Choroid plexus epithelial cell (primary cell): ENCODE results near the gene MRPL54.

Source experiments
- DNase-seq: peaks from one replicate; pipeline ENCODE4 v3.0.0-alpha.2; 2010; ENCODE audit warnings: low read depth
- H3K4me3 ChIP-seq: 2 replicates; pipeline ENCODE4 v1.5.1; 2011; ENCODE audit warnings: low read depth, mild to moderate bottlenecking, control low read depth, low read length, moderate library complexity
- TF ChIP-seq, protein P1 (sequence below): conservative IDR thresholded peaks from 2 replicates; pipeline ENCODE4 v1.5.1; 2011; ENCODE audit warnings: low read depth, mild to moderate bottlenecking, control low read depth, inconsistent platforms, low read length, moderate library complexity

MRPL54 gene

DNA sequence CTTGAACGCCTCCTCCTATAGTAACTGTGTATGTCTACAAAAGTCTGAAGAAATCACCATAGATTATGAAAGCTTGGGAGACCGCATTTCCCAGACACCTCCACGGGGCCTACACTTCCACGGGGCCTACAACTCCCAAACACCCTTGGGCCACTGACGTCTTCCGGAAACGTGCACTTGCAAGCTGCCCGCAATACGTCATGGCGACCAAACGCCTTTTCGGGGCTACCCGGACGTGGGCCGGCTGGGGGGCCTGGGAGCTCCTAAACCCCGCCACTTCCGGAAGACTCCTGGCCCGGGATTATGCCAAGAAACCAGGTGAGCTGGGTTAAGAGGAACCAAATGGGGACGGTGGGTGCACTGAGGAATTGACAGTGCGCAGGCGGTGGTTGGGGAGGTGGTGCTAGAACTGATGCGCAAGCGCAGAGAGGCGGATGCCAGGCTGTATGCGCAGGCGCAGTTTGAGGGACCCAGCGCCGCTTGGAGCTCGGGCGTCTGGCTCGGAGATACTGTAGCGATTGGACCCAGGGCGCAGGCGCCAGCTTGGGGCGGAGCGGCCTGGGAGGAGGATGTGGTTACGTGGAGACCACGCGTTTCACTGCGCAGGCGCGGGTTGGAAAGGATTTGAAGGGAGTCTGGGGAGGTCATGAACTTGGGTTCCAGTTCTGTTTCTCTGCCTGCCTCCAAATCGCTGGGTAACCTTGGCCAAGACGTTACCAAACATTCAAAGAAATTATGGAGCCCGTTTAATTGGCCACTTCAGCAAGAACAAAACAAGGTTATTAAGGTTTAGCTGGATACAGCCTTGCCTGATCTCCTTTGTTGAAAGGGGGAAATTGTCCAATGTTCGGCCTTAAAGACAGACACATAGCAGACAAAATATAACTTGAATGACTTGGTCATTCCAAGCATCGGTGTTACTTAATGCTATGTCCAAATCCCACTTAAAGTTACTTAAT is at the start of gene MRPL54:
Gene MRPL54 (plus strand): TSS at position 182 of the 959 bp plus-strand sequence. CDS start 19 bp downstream, at position 201.
- TF ChIP-seq, protein P1, sequence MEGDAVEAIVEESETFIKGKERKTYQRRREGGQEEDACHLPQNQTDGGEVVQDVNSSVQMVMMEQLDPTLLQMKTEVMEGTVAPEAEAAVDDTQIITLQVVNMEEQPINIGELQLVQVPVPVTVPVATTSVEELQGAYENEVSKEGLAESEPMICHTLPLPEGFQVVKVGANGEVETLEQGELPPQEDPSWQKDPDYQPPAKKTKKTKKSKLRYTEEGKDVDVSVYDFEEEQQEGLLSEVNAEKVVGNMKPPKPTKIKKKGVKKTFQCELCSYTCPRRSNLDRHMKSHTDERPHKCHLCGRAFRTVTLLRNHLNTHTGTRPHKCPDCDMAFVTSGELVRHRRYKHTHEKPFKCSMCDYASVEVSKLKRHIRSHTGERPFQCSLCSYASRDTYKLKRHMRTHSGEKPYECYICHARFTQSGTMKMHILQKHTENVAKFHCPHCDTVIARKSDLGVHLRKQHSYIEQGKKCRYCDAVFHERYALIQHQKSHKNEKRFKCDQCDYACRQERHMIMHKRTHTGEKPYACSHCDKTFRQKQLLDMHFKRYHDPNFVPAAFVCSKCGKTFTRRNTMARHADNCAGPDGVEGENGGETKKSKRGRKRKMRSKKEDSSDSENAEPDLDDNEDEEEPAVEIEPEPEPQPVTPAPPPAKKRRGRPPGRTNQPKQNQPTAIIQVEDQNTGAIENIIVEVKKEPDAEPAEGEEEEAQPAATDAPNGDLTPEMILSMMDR, result no peak
- DNase-seq, result peak; percentile 100
- peak within 1 kb of the TSS; percentile 99 for H3K4me3 ChIP-seq

DNA sequence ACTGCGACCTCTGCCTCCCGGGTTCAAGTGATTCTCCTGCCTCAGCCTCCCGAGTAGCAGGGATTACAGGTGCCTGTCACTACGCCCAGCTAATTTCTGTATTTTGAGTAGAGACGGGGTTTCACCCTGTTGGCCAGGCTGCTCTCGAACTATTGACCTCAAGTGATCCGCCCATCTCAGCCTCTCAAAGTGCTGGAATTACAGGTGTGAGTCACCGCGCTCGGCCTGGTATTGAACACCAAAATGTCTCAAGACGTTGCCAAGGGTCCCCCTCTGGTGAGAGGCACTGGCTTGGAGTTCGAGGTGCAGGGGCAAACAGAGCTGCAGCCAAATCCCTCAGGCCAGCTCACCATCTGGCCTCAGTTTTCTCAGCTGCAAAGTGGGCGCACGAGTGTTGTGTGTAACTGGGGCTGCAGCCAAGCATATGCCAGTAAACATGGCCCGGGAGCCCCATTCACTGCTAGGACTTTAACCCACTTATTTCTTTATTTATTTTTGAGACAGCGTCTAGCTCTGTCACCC is 46.3 kb upstream of the MRPL54 start:
- DNase-seq, result no peak
- H3K4me3 ChIP-seq, result no peak overlapping the region
- TF ChIP-seq, protein P1, result no peak

DNA sequence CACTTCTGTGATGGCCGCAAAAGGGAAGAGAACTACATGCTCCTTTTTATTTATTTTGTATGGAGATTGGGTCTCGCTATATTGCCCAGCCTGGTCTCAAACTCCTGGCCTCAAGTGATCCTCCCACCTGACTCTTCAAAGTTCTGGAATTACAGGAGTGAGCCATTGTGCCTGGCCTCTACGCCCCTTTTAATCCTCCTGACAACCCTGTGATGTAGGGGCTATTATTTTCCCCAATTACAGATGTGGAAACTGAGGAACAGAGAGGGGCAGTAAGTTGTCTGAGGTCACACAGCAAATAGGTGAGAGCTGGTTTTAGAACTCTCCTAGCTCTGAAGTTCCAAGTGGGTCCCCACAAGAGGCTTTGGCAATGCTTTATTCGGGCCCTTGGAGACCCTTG is 42.6 kb upstream of the MRPL54 start:
- no peak overlapping the region for H3K4me3 ChIP-seq
- TF ChIP-seq, protein P1, result no peak
- no peak for DNase-seq

DNA sequence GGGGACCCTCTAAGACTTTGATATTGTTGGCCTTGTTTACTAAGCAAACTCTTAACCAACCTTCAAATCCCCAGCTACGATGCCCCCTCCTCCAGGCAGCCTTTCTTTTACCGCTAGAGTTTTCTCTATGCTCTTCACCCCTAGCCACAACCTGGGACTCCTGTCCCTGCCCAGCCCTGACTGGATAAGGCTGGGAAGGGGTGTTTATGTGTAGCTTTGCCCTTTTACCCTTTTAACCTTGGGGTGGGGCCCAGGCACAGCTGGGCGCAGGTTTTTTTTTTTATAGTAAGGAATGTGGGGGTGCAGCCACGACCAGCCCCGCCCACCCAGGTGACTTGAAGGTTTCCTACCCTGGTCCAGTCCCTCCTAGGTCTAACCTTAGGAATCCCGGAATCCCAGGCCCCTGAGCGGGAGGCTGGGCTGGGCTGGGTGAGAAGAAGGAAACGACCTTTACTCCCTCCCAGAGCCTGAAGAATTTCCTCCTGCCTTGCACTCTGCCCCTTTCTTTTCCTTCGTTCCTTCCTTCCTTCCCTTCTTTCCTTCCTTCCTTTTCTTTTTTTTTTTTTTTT is 42.0 kb upstream of the MRPL54 start:
- no peak for DNase-seq
- H3K4me3 ChIP-seq, result no peak overlapping the region
- TF ChIP-seq, protein P1, result no peak

DNA sequence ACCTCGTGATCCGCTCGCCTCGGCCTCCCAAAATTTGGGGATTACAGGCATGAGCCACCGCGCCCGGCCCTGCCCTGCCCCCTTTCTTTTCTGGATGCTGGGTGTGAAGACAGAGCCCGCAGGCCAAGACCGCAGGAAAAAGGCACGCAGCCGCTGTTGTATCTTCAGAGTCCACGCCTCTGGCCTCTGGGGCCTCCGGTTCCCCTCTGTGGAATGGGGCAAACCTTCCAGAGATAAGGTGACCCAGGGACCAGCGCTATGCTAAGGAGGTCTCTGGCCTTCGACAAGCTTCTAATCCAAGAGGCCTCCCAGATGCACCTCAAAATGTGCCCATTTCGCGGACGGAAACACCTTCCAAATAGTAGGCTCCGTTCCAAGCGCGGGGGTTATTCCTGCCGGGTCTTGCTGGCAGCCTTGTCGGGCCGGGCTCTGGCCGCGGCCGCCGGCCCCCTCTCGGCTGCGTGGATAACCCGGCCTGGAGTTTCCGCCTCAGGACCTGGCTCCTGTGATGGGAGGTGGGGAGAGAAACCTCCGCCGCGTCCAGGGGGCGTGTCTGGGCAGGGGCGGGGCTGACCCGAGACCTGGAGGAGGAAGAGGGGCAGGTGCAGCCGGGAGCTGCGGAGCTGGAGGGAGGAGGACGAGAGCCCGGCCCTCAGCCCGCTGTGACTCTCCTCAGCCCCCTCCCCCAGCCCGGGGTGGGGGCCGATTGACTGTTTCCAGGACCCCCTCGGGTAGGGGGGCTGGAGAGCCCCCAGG is 41.2 kb upstream of the MRPL54 start:
- DNase-seq, result peak; percentile 91
- TF ChIP-seq, protein P1, result no peak
- no peak overlapping the region for H3K4me3 ChIP-seq

DNA sequence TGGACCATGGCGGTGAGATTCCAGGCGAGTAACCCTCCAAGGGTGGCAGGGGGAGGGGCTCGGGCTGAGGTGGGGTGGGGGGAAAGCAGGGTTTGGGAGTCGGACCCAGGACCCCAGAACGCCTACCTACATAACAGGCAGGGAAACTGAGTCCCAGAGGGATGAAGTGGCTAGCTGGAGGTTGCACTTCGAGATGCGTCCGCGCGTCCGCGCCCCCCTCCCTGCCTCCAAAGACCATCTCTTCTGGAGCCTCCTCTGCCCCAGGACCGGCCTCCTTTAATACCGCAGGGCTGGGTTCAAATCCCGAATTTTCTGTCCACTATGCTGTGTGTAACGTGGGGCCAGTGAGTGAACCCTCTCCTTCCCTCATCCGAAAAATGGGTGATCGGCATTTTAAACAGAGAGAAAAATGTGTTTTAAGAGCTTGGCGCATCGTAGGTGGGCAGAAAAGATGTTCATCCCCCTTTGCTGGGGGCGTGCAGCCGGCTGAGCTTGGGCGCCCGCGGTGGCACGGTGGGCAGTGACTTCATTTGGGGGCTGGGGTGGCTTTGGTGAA is 40.5 kb upstream of the MRPL54 start:
- no peak overlapping the region for H3K4me3 ChIP-seq
- TF ChIP-seq, protein P1, result no peak
- DNase-seq, result no peak
